ENCODE data around the gene MAP3K5.

DNA sequence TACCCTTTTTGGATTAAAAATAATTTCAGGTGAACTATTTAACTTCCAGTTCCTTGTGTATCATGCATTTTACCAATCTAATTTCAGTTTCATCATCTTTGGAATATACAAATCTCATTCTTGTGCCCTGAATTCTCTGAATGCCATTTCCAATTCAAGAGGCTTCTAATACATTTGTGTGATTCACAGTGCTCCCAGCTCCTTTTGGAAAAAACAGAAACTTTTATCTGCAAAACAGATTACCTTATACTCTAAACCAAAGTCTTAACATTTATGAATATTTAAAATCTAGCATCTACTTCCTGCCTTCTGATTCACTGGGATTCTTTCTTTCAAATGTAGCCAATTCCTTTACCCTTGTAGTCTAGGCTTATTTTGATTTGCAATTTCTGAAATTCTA lies 19.0 kb upstream of the MAP3K5 start:
- TF ChIP-seq POLR2AphosphoS5 (IDR thresholded peaks at IDR 0.05), result no peak
- no peak for TF ChIP-seq CTCF (IDR thresholded peaks at IDR 0.05)
- no peak for TF ChIP-seq POLR2A (IDR thresholded peaks at IDR 0.05)
- TF ChIP-seq EP300 (IDR thresholded peaks at IDR 0.05), result no peak

Measured in suprapubic skin (tissue), 4 donors.